Heart left ventricle (tissue), 13 donors: ENCODE results near the gene PDCD1LG2.

ENCODE experiments used
- POLR2A ChIP-seq, 2 donors: fragments of 450-650 bp; IDR thresholded peaks; one replicate each; pipeline ENCODE4 v1.6.1; 2017; ENCODE audit warnings: antibody characterized with exemption in 2 of 2, mild to moderate bottlenecking in 2 of 2, moderate library complexity in 2 of 2
- TF ChIP-seq, protein P1 (sequence below), 12 donors: fragments of 200-600 bp; sonication (generic) in 4 of 12; IDR thresholded peaks; one replicate each; pipeline versions ENCODE4 v1.5.0 to v1.8.0; 2018 to 2022; ENCODE audit warnings: antibody characterized with exemption in 12 of 12, mild to moderate bottlenecking in 5 of 12
- donor health status: ischemic (EF 13 %, LVEDD 7.1; RV severe dilation, severe dysfunction).
- donor health status: DM: no; HTN: yes; CAD: no.
- donor health status: DM: no; HTN: no; CAD: no.
- donor health status: ischemic (EF 25% LVEDD 6.9; RV normal size, moderate dysfunction).
- donor health status: ischemic (EF 25% LVEDD 5.7; RV mildly dilated, moderate dysfunction).
- donor health status: ischemic (EF 35%, LVEDD 5.7; RV mildly dilated, moderate dysfunction).
- donor health status: nonischemic (EF 11% LVEDD 7.7; RV severe dilation, severe dysfunction).
- donor health status: DM: yes; HTN: yes; CAD: no.
- donor health status: PGD.
- donor health status: ischemic (EF 29% LVEDD 5.4; RV normal size, mild dysfunction).
- donor health status: nonischemic (EF 23%, LVEDD 6.1; RV moderate dilation, normal function).

DNA sequence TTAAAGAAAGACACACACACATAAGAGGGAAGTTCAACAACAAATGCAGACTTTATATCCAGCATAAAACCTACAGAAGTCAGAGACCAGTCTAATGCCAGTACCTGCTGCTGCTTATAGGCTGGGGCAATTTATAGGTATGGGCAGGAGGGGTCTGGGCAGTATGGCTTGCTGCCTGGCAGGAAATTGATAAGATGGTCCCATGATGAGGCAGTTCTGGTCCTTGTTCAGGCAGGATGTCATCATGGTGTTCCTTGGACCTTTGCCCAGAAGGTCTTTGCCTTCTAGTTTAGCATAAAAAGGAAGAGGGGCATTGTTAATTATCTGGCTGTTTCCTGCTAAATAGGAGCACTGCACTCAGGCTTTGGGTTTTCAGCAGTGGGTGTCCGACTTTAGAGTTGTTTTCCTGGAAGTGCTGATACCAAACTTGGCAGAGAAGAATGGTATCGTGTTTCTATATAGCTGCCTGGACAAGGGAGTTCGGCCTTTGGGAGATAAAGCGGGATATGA, 10.4 kb upstream of the PDCD1LG2 start:
- TF ChIP-seq, protein P1, sequence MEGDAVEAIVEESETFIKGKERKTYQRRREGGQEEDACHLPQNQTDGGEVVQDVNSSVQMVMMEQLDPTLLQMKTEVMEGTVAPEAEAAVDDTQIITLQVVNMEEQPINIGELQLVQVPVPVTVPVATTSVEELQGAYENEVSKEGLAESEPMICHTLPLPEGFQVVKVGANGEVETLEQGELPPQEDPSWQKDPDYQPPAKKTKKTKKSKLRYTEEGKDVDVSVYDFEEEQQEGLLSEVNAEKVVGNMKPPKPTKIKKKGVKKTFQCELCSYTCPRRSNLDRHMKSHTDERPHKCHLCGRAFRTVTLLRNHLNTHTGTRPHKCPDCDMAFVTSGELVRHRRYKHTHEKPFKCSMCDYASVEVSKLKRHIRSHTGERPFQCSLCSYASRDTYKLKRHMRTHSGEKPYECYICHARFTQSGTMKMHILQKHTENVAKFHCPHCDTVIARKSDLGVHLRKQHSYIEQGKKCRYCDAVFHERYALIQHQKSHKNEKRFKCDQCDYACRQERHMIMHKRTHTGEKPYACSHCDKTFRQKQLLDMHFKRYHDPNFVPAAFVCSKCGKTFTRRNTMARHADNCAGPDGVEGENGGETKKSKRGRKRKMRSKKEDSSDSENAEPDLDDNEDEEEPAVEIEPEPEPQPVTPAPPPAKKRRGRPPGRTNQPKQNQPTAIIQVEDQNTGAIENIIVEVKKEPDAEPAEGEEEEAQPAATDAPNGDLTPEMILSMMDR (IDR thresholded peaks at IDR 0.05), result no peak
- TF ChIP-seq POLR2A (IDR thresholded peaks at IDR 0.05), result no peak
